Rectal smooth muscle tissue (tissue), 1 donor: ENCODE data around the gene MATN4.

Source experiments
- H3K27ac ChIP-seq: one replicate; pipeline ENCODE4 v1.7.0; 2013; ENCODE audit warnings: low read depth, low read length, inconsistent platforms
- H3K27me3 ChIP-seq: one replicate; pipeline ENCODE4 v1.7.0; 2013; ENCODE audit warnings: low read length; ENCODE audit not compliant: control insufficient read depth, insufficient read depth
- H3K36me3 ChIP-seq: one replicate; pipeline ENCODE4 v1.7.0; 2013; ENCODE audit warnings: low read length; ENCODE audit not compliant: control insufficient read depth, insufficient read depth
- H3K4me1 ChIP-seq: one replicate; pipeline ENCODE4 v1.7.0; 2013; ENCODE audit warnings: low read length; ENCODE audit not compliant: control insufficient read depth, insufficient read depth
- H3K4me3 ChIP-seq: one replicate; pipeline ENCODE4 v1.7.0; 2013; ENCODE audit warnings: low read length
- H3K9ac ChIP-seq: one replicate; pipeline ENCODE4 v1.7.0; 2013; ENCODE audit warnings: low read length

Gene MATN4

DNA sequence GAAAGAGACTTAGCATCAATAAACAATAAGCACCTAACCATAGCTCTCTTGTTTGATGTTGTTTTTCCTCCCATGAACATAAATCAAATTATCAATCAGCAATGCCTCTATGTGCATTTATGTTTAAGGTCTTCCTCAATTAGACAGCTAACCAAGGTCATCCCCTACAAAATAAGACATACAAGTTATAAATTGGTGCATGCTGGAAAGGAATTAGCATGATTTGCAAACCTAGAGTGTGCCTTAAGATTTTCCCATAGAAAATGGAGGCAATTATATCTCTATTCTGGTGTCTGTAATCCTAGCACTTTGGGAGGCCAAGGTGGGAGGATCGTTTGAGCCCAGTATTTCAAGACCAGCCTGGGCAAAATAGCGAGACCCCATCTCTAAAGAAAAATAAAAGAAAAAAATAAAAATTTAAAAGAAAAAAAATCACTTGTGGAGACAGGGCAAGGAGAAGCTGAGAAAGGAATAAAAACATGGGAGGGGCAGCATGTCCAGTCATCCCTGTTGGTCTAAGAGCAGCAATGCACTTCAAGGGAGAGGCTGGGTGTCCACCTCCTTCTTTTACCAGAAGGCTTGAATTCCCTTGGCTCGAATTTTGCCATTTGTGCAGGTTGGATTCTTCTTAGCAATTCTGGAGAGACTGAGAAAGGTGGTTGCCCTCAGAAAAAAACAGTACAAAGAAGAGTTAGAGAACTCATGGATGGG, 44.4 kb downstream of the MATN4 start:
- H3K4me1 ChIP-seq, result no peaks in the 10 kb centered on the region
- no peak overlapping the region for H3K4me3 ChIP-seq
- H3K27ac ChIP-seq, result no peak overlapping the region
- no peak overlapping the region for H3K9ac ChIP-seq
- H3K27me3 ChIP-seq, result peaks cover 3% of the 10 kb centered on the region
- no peaks in the 10 kb centered on the region for H3K36me3 ChIP-seq

- Histone ChIP-seq H3K27me3 (peaks cover 3% of the 10 kb centered on the region), H3K36me3 (no peaks in the 10 kb centered on the region), H3K4me1 (no peaks in the 10 kb centered on the region), H3K4me3 (no peak overlapping the region), H3K9ac (no peak overlapping the region), H3K27ac (no peak overlapping the region)
Observed at GRCh38 chr20:45258664-45259063, 49.4 kb downstream of the MATN4 start.

DNA sequence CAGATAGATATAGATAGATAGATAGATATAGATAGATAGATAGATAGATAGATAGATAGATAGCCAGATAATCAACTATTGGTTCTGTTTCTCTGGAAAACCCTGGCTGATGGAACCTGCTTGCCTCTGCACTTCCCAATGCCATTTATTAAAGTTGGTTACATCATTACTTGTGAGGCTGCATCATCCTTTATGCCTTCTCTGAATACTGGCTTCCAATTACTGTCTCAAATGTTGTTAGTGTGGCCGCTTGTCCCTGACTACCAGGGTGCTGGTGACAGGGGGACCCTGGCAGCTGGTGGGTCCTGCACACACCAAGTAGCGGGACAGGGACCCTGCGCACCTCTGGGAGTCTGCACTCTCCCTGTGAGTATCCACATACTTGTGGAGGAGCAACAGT, 49.8 kb downstream of the MATN4 start:
- Histone ChIP-seq H3K27me3 (peaks cover 3% of the 10 kb centered on the region), H3K4me3 (no peak overlapping the region), H3K4me1 (no peaks in the 10 kb centered on the region), H3K27ac (no peak overlapping the region), H3K36me3 (no peaks in the 10 kb centered on the region), H3K9ac (no peak overlapping the region)

DNA sequence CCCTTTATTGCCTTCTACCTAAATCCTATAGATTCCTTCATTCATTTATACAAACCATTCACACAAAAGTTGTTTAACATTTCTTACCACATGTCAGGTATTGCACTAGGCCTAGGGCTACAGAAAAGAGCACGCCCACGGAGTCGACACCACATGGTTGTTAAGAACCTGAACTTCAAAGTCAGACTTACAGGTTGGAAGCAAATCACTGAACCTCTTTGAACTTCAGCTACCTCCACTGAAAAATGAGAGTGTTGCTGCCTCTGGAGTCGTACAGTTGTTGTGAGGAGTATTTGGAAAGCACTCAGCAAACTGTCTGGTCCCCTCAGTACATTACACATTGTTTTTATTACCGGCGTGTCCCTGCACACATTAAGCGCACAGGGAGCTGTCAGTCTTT, 50.4 kb downstream of the MATN4 start:
- Histone ChIP-seq H3K4me1 (no peaks in the 10 kb centered on the region), H3K9ac (no peak overlapping the region), H3K27ac (no peak overlapping the region), H3K36me3 (no peaks in the 10 kb centered on the region), H3K4me3 (no peak overlapping the region), H3K27me3 (peaks cover 3% of the 10 kb centered on the region)

DNA sequence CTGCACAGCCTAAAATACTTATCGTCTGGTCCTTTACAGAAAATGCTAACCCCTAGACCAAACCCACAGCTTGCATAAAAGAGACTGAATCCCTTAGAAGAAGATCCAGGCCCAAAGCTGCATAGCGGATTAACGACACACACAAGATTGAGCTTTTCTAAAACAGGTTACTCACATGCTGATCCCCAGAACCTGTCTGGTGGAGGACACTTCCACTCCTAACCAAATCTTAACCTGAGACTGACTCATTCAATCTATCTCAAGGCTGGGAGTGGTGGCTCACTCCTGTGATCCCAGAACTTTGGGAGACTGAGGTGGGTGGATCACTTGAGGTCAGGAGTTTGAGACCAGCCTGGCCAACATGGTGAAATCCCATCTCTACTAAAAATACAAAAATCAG, 50.9 kb downstream of the MATN4 start:
- Histone ChIP-seq H3K9ac (no peak overlapping the region), H3K27me3 (peaks cover 3% of the 10 kb centered on the region), H3K27ac (no peak overlapping the region), H3K4me1 (no peaks in the 10 kb centered on the region), H3K36me3 (no peaks in the 10 kb centered on the region), H3K4me3 (no peak overlapping the region)

DNA sequence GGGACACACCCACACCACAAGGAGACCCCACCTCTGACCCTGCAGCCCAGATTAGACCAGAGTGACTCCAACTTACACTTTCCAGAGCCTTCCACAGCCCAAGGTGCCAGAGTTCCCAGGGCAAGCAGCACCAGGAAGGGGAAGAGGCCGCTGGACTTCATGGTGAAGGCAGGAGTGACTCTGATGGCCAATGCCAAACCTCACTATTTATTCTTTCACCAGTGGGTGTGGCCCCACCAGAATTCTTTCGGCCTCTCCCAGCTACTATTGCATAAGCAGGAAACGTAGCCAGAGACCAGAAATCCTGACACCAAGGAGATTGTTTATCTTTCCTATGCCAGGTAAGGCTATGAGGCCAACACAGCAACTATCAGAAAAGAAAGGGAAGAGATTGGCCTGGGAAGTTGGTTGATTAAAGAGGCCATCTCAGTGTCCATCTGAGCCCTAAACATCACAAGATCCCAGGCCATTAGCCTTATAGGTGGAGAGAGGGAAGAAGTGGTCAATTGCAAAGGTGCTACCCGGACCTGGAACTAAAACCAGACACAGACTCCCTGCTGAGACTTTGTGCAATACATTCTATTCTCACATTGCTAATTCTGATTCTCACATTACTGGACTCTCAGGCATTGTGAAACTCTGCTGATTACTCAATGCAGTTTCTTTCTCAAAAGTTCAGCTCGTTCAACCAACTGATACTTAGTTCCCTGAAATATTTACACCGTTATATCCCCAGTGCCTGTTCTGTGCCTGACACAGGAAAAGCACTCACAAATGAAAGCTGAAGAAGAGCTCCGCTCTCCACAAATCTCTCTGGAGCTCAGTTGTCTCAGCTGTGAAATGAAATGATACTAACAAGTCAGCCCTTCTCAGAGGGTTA, 53.5 kb downstream of the MATN4 start, which contains the start of gene SLPI:
SLPI (minus strand) TSS at position 182 of the 880 bp plus-strand sequence; CDS start at position 161, 21 bp downstream.
- no peaks in the 10 kb centered on the region for H3K4me1 ChIP-seq
- H3K9ac ChIP-seq, result no peak within 1 kb of the TSS
- H3K27me3 ChIP-seq, result no peaks in the 10 kb centered on the region
- no peaks in the 10 kb centered on the region for H3K36me3 ChIP-seq
- no peak within 1 kb of the TSS for H3K27ac ChIP-seq
- no peak within 1 kb of the TSS for H3K4me3 ChIP-seq

DNA sequence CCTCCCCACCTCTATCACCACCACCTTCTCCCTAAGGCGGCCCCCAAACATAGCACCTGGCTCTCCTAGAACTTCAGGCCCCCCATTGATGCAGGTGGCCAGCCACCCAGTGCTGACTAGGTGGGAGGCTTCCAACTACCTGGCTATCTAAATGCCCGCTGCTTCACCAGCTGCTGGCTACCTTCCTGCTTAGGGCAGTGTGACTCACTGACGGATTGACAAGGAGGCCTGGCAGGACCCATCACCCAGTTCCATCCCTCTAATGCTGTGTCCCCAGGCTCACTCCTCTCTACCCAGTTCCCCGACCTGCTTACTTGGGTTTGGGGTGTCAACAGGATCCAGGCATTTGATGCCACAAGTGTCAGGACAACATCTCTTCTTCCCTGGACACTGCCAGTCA, 54.8 kb downstream of the MATN4 start:
- Histone ChIP-seq H3K27ac (no peak overlapping the region), H3K36me3 (no peaks in the 10 kb centered on the region), H3K9ac (no peak overlapping the region), H3K4me1 (no peaks in the 10 kb centered on the region), H3K4me3 (no peak overlapping the region), H3K27me3 (no peaks in the 10 kb centered on the region)

GRCh38 chr20:45251884-45252560, 56.1 kb downstream of the MATN4 start:
- Histone ChIP-seq H3K27ac (no peak overlapping the region), H3K36me3 (no peaks in the 10 kb centered on the region), H3K4me1 (no peaks in the 10 kb centered on the region), H3K9ac (no peak overlapping the region), H3K4me3 (no peak overlapping the region), H3K27me3 (no peaks in the 10 kb centered on the region)

- no peaks in the 10 kb centered on the region for H3K4me1 ChIP-seq
- H3K36me3 ChIP-seq, result no peaks in the 10 kb centered on the region
- H3K27me3 ChIP-seq, result no peaks in the 10 kb centered on the region
- H3K27ac ChIP-seq, result no peak overlapping the region
- no peak overlapping the region for H3K4me3 ChIP-seq
- H3K9ac ChIP-seq, result no peak overlapping the region
Observed at GRCh38 chr20:45248609-45249008, 59.5 kb downstream of the MATN4 start.

- Histone ChIP-seq H3K36me3 (no peaks in the 10 kb centered on the region), H3K4me3 (no peak overlapping the region), H3K27me3 (no peaks in the 10 kb centered on the region), H3K27ac (no peak overlapping the region), H3K4me1 (no peaks in the 10 kb centered on the region), H3K9ac (no peak overlapping the region)
Observed at GRCh38 chr20:45247865-45248264, 60.2 kb downstream of the MATN4 start.

- H3K27ac ChIP-seq, result no peak overlapping the region
- no peak overlapping the region for H3K4me3 ChIP-seq
- H3K36me3 ChIP-seq, result no peaks in the 10 kb centered on the region
Observed at GRCh38 chr20:45246109-45246508, 62.0 kb downstream of the MATN4 start.

More at GRCh38 chr20:45246109-45246508, 62.0 kb downstream of the MATN4 start:
- Histone ChIP-seq H3K4me1 (no peaks in the 10 kb centered on the region), H3K27me3 (no peaks in the 10 kb centered on the region), H3K9ac (no peak overlapping the region)
